Right lobe of liver (tissue), 4 donors: ENCODE measurements around the gene CYB5B.

Experiments
- CTCF ChIP-seq, 4 donors: fragments of 200-600 bp in 3 of 4; fragments of 450-650 bp in 1 of 4; IDR thresholded peaks; one replicate each; pipeline versions ENCODE4 v1.5.1 to v1.8.0; 2016 to 2022; ENCODE audit warnings: antibody characterized with exemption in 4 of 4, mild to moderate bottlenecking in 2 of 4
- POLR2A ChIP-seq: fragments of 450-650 bp; IDR thresholded peaks from one replicate; pipeline ENCODE4 v1.6.1; 2017; ENCODE audit warnings: antibody characterized with exemption, mild to moderate bottlenecking
- donor health status: DM: no; HTN: no; CAD: no.
- donor health status: DM: no; HTN: no; CAD: no.
- donor health status: DM: no; HTN: yes; CAD: no.

GRCh38 chr16:69405326-69405725 is 19.1 kb upstream of the CYB5B start:
- TF ChIP-seq CTCF (IDR thresholded peaks at IDR 0.05) (no peak), POLR2A (no peak)
